ENCODE data around the gene ZBTB43.

DNA sequence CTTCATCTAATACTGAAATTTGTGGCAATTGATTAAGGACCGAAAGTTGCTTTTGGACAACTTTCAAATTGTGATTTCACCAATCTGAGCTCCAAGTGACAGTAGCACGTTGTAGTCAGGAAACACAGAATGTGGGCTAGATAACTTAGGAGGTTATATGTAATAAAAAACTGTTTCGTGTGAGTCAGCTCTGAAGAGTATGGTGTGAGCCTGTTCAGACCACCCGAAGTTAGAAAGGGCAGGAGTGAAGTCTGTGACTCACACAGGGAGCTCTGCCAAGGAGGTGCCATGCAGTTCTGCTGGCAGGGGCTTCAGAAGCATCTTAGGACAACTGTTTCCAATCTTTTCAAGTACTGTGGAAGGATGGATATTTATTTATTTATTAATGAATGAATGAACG, 39.2 kb downstream of the ZBTB43 start:
- no peak for TF ChIP-seq EZH2 (IDR thresholded peaks at IDR 0.05; ENCODE audit: borderline replicate concordance, low read depth, low read length, poor library complexity, severe bottlenecking)
- TF ChIP-seq, protein P1, sequence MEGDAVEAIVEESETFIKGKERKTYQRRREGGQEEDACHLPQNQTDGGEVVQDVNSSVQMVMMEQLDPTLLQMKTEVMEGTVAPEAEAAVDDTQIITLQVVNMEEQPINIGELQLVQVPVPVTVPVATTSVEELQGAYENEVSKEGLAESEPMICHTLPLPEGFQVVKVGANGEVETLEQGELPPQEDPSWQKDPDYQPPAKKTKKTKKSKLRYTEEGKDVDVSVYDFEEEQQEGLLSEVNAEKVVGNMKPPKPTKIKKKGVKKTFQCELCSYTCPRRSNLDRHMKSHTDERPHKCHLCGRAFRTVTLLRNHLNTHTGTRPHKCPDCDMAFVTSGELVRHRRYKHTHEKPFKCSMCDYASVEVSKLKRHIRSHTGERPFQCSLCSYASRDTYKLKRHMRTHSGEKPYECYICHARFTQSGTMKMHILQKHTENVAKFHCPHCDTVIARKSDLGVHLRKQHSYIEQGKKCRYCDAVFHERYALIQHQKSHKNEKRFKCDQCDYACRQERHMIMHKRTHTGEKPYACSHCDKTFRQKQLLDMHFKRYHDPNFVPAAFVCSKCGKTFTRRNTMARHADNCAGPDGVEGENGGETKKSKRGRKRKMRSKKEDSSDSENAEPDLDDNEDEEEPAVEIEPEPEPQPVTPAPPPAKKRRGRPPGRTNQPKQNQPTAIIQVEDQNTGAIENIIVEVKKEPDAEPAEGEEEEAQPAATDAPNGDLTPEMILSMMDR (conservative IDR thresholded peaks at IDR 0.05; ENCODE audit: low read depth, low read length): no peak

All from A673 (cell line).